SK-N-SH (cell line): ENCODE measurements around the gene SKIC8. TPM values are rescaled to one million over a fixed set of nuclear protein-coding genes. Genes with fewer than 3 reads are reported as not detected.

Source experiments
- CTCF ChIA-PET: fragments of 300-600, 350-600 bp; formaldehyde crosslinking; extraction: SDS; loops from one replicate; lab custom pipeline; 2021; lab: Yijun Ruan, JAX
- POLR2A ChIA-PET: fragments of 350-600 bp; sonication (Branson Sonifier 250); formaldehyde crosslinking; extraction: SDS; loops from one replicate; lab custom pipeline; 2020; ENCODE audit warnings: antibody characterized with exemption, inconsistent platforms; lab: Yijun Ruan, JAX
- DNase-seq: peaks from one replicate; pipeline ENCODE4 v3.0.0; 2012
- H2AFZ ChIP-seq: fragments of 200-600 bp; sonication (generic); 2 replicates; pipeline ENCODE4 v1.8.1; 2016; ENCODE audit warnings: antibody characterized with exemption, mild to moderate bottlenecking, low read depth
- H3F3A ChIP-seq: fragments of 200-600 bp; sonication (generic); replicated peaks from 2 replicates; pipeline ENCODE3; 2016; ENCODE audit warnings: antibody characterized with exemption, mild to moderate bottlenecking; ENCODE audit not compliant: insufficient read depth
- H3K27ac ChIP-seq, 2 experiments: fragments of 200-500 bp in 1 of 2; fragments of 200-600 bp in 1 of 2; sonication (Bioruptor generic) in 1 of 2; sonication (generic), shearing (Covaris generic) in 1 of 2; 2 replicates each; pipeline versions ENCODE4 v1.5.1 to v1.6.1; 2014 to 2016; ENCODE audit warnings: low read depth in 2 of 2, inconsistent platforms in 1 of 2, low read length in 1 of 2, mild to moderate bottlenecking in 1 of 2, mixed read lengths in 1 of 2
- H3K27me3 ChIP-seq: fragments of 200-600 bp; sonication (generic), shearing (Covaris generic); 2 replicates; pipeline ENCODE4 v1.6.1; 2016; ENCODE audit warnings: mixed run types; ENCODE audit not compliant: insufficient read depth
- H3K36me3 ChIP-seq, 2 experiments: fragments of 200-500 bp in 1 of 2; fragments of 200-600 bp in 1 of 2; sonication (Bioruptor generic) in 1 of 2; sonication (generic) in 1 of 2; replicated peaks in 1 of 2; 2 replicates each; pipeline versions ENCODE3 to v1.5.1; 2014 to 2016; ENCODE audit warnings: low read length in 1 of 2, mild to moderate bottlenecking in 1 of 2; ENCODE audit not compliant: insufficient read depth in 2 of 2, control insufficient read depth in 1 of 2
- H3K4me1 ChIP-seq, 2 experiments: fragments of 200-500 bp in 1 of 2; fragments of 200-600 bp in 1 of 2; sonication (Bioruptor generic) in 1 of 2; sonication (generic), shearing (Covaris generic) in 1 of 2; 2 replicates each; pipeline versions ENCODE4 v1.5.1 to v1.6.1; 2014 to 2016; ENCODE audit warnings: low read depth in 1 of 2, low read length in 1 of 2, mixed run types in 1 of 2; ENCODE audit not compliant: insufficient read depth in 2 of 2, control insufficient read depth in 1 of 2
- H3K4me2 ChIP-seq: fragments of 200-600 bp; sonication (generic), shearing (Covaris generic); 2 replicates; pipeline ENCODE4 v1.6.1; 2017; ENCODE audit warnings: mixed run types
- H3K4me3 ChIP-seq, 2 experiments: fragments of 200-500 bp in 1 of 2; fragments of 200-600 bp in 1 of 2; sonication (Bioruptor generic) in 1 of 2; sonication (generic), shearing (Covaris generic) in 1 of 2; 2 replicates each; pipeline versions ENCODE4 v1.5.1 to v1.8.1; 2014 to 2016; ENCODE audit warnings: low read depth in 2 of 2, inconsistent platforms in 1 of 2, low read length in 1 of 2, mild to moderate bottlenecking in 1 of 2, mixed read lengths in 1 of 2, moderate library complexity in 1 of 2
- H3K79me2 ChIP-seq: fragments of 200-600 bp; sonication (generic); 2 replicates; pipeline ENCODE4 v1.8.1; 2017; ENCODE audit warnings: mild to moderate bottlenecking; ENCODE audit not compliant: insufficient read depth
- H3K9ac ChIP-seq: fragments of 200-600 bp; sonication (generic); 2 replicates; pipeline ENCODE4 v1.6.1; 2017; ENCODE audit warnings: mixed run types
- H3K9me2 ChIP-seq: fragments of 200-600 bp; sonication (generic); 2 replicates; pipeline ENCODE4 v1.6.1; 2017; ENCODE audit warnings: mixed run types
- H3K9me3 ChIP-seq: fragments of 200-600 bp; sonication (generic); 2 replicates; pipeline ENCODE4 v1.6.1; 2017; ENCODE audit warnings: mixed run types, mild to moderate bottlenecking, moderate library complexity
- H4K20me1 ChIP-seq: fragments of 200-600 bp; sonication (generic); 2 replicates; pipeline ENCODE4 v1.6.1; 2017; ENCODE audit warnings: mild to moderate bottlenecking, mixed run types; ENCODE audit not compliant: insufficient read depth
- CHD2 ChIP-seq: fragments of 150-350 bp; IDR thresholded peaks from 2 replicates; pipeline ENCODE4 v1.6.1; 2018; ENCODE audit warnings: low read length; ENCODE audit not compliant: partially characterized antibody
- FOXM1 ChIP-seq: IDR thresholded peaks from 2 replicates; pipeline ENCODE4 v1.4.0; 2012; ENCODE audit warnings: low read depth, mild to moderate bottlenecking
- MEF2A ChIP-seq: IDR thresholded peaks from 2 replicates; pipeline ENCODE4 v1.4.0; 2012; ENCODE audit warnings: low read depth, borderline replicate concordance
- NRF1 ChIP-seq: IDR thresholded peaks from 2 replicates; pipeline ENCODE4 v1.6.1; 2012; ENCODE audit warnings: low read depth, mild to moderate bottlenecking, low read length
- RAD21 ChIP-seq: IDR thresholded peaks from 2 replicates; pipeline ENCODE4 v1.6.1; 2012; ENCODE audit warnings: mild to moderate bottlenecking, low read length
- REST ChIP-seq: IDR thresholded peaks from 2 replicates; pipeline ENCODE4 v1.6.1; 2012; ENCODE audit warnings: mild to moderate bottlenecking, low read depth, low read length, moderate library complexity
- SMC3 ChIP-seq: IDR thresholded peaks from 2 replicates; pipeline ENCODE4 v1.6.1; 2012; ENCODE audit warnings: low read depth, low read length, improper control_type of control experiment
- WGBS: methylation state at CpG from one replicate; pipeline ENCODE4 v1.1.6; 2017; ENCODE audit warnings: low lambda C conversion rate; 5-methylcytosine and 5-hydroxymethylcytosine counted together
- polyA plus RNA-seq, 3 experiments: library from polyadenylated mRNA; depleted of rRNA; stranded (reverse); fragments of >200 nt; gene quantifications; 2 replicates each; pipeline ENCODE4 v1.2.3, GENCODE V29; 2012
- TF ChIP-seq, protein P1 (sequence below): fragments of 200-600 bp; sonication (generic); IDR thresholded peaks from 2 replicates; pipeline ENCODE4 v1.6.1; 2017; ENCODE audit warnings: antibody characterized with exemption, mild to moderate bottlenecking, moderate library complexity
- TF ChIP-seq, protein P2 (sequence below): IDR thresholded peaks from 2 replicates; pipeline ENCODE4 v1.4.0; 2012; ENCODE audit warnings: low read depth, borderline replicate concordance
- TF ChIP-seq, protein P3 (sequence below): fragments of 150-350 bp; IDR thresholded peaks from 2 replicates; pipeline ENCODE4 v1.6.1; 2016; ENCODE audit warnings: mild to moderate bottlenecking, low read depth, low read length

The SKIC8 gene
- polyA plus RNA-seq, 1 of the 3 experiments (the other 2 are of a cell fraction) = 78.8 TPM

DNA sequence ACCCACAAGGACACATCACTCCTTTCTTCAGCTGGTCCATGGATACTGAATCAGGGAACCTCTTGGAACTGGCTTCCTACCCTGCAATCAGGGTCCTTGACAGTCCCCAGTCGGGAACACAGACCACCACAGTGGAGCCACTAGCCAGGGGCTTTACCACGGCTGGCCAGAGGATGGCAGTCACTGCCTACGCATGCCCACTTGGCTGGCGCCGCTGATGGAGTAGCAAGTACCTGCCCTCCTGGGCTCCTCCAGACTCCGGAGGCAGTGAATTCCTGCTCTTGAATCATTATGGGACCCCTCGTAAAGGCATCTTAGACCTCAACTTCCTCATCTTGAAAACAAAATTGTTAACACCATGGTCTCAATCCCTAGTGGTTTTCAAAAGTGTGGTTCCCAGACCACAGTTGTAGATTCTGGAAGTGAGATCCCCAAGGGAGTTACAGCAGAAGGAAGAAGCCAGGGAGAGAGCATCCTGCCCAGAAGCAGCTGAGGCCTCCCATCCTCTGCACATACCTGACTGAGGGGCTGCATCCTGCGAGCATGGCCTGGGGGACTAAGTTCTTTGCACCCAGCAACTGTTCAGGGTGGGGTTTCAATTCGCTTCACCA lies 9.1 kb upstream of the SKIC8 start:
- TF ChIP-seq SMC3 (peak; percentile 97), CHD2 (peak; percentile 33), NRF1 (peak; percentile 23; the same call in 1 of the 2 replicates), RAD21 (peak; percentile 99)
- TF ChIP-seq, protein P1, sequence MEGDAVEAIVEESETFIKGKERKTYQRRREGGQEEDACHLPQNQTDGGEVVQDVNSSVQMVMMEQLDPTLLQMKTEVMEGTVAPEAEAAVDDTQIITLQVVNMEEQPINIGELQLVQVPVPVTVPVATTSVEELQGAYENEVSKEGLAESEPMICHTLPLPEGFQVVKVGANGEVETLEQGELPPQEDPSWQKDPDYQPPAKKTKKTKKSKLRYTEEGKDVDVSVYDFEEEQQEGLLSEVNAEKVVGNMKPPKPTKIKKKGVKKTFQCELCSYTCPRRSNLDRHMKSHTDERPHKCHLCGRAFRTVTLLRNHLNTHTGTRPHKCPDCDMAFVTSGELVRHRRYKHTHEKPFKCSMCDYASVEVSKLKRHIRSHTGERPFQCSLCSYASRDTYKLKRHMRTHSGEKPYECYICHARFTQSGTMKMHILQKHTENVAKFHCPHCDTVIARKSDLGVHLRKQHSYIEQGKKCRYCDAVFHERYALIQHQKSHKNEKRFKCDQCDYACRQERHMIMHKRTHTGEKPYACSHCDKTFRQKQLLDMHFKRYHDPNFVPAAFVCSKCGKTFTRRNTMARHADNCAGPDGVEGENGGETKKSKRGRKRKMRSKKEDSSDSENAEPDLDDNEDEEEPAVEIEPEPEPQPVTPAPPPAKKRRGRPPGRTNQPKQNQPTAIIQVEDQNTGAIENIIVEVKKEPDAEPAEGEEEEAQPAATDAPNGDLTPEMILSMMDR = peak; percentile 96
- TF ChIP-seq, protein P2, sequence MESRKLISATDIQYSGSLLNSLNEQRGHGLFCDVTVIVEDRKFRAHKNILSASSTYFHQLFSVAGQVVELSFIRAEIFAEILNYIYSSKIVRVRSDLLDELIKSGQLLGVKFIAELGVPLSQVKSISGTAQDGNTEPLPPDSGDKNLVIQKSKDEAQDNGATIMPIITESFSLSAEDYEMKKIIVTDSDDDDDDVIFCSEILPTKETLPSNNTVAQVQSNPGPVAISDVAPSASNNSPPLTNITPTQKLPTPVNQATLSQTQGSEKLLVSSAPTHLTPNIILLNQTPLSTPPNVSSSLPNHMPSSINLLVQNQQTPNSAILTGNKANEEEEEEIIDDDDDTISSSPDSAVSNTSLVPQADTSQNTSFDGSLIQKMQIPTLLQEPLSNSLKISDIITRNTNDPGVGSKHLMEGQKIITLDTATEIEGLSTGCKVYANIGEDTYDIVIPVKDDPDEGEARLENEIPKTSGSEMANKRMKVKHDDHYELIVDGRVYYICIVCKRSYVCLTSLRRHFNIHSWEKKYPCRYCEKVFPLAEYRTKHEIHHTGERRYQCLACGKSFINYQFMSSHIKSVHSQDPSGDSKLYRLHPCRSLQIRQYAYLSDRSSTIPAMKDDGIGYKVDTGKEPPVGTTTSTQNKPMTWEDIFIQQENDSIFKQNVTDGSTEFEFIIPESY = no peak
- Histone ChIP-seq H3K9me2 (no peaks in the 10 kb centered on the region), H3K4me2 (no peak overlapping the region), H4K20me1 (no peaks in the 10 kb centered on the region), H3K9ac (no peak overlapping the region), H3K4me1 (peaks cover 11 to 20% of the 10 kb centered on the region in 2 experiments; a peak in 3 of 4 replicates), H3K4me3 (no peak overlapping the region), H3K27me3 (no peaks in the 10 kb centered on the region), H3F3A (peaks cover 14% of the 10 kb centered on the region), H3K9me3 (no peaks in the 10 kb centered on the region), H3K27ac (no peak overlapping the region), H3K36me3 (no peaks in the 10 kb centered on the region), H3K79me2 (no peaks in the 10 kb centered on the region), H2AFZ (peak overlapping the region; percentile 57)
- 8% methylated on average over 6 of the region's 9 CpGs for WGBS
- peak; percentile 89 for DNase-seq
- ChIA-PET POLR2A (interaction anchor here (0.6 to 1.3 kb wide), 2 partner anchors 9 kb away, joined by 3 to 6 read pairs; partner anchors contain the start of gene SKIC8), CTCF (interaction anchor here (0.6 to 31.8 kb wide), 48 partner anchors 8 to 443 kb away, joined by 3 to 772 read pairs (median 4); partner anchors contain the start of genes CHRNA5, CRABP1, IREB2 and SKIC8)

DNA sequence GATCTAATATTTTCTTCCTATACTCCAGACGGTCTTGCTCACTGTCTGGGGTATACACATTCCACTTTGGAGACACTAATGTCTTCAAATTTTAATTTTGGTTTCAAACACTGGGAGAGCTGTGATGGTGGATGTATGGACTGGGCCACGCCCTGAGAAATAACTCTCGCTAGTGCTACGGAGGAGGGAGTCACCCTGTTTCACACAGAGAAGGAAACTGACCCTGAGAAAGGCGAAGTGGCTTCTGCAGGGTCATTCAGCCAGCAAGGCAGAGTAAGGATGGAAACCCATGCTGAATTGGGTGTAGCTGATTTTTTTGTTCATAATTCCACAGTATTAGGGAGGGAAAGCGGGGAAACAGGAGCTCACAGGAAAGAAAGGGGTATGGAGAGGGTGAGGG lies 8.6 kb upstream of the SKIC8 start:
- POLR2A ChIA-PET = interaction anchor here (0.6 kb wide), 1 partner anchor 9 kb away, joined by 3 read pairs; the partner anchor contains the start of gene SKIC8
- Histone ChIP-seq H3K27ac (no peak overlapping the region), H3K4me1 (peaks cover 11 to 20% of the 10 kb centered on the region in 2 experiments; a peak in 3 of 4 replicates), H3F3A (peaks cover 16% of the 10 kb centered on the region), H3K9me3 (no peaks in the 10 kb centered on the region), H3K9me2 (no peaks in the 10 kb centered on the region), H3K4me3 (no peak overlapping the region), H3K4me2 (no peak overlapping the region), H4K20me1 (no peaks in the 10 kb centered on the region), H2AFZ (peak overlapping the region; percentile 57), H3K79me2 (no peaks in the 10 kb centered on the region), H3K9ac (no peak overlapping the region), H3K36me3 (no peaks in the 10 kb centered on the region), H3K27me3 (no peaks in the 10 kb centered on the region)
- CTCF ChIA-PET = interaction anchor here (0.7 to 31.8 kb wide), 32 partner anchors 9 to 444 kb away, joined by 3 to 772 read pairs (median 6); partner anchors contain the start of genes CHRNA5, IREB2 and SKIC8
- no peak for TF ChIP-seq REST
- TF ChIP-seq FOXM1 = no peak
- TF ChIP-seq, protein P3, sequence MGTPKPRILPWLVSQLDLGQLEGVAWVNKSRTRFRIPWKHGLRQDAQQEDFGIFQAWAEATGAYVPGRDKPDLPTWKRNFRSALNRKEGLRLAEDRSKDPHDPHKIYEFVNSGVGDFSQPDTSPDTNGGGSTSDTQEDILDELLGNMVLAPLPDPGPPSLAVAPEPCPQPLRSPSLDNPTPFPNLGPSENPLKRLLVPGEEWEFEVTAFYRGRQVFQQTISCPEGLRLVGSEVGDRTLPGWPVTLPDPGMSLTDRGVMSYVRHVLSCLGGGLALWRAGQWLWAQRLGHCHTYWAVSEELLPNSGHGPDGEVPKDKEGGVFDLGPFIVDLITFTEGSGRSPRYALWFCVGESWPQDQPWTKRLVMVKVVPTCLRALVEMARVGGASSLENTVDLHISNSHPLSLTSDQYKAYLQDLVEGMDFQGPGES = no peak
- no peak for TF ChIP-seq RAD21
- TF ChIP-seq MEF2A = no peak
- WGBS = 77% methylated on average over 6 of the region's 6 CpGs
- DNase-seq = no peak
